H9 (cell line): ENCODE data around the gene SMCO4. TPM values are rescaled to one million over a fixed set of nuclear protein-coding genes. Genes with fewer than 3 reads are reported as not detected.
"Not testable (repeated sequence)": the region's sequence is repeated elsewhere in the genome, so short reads cannot be mapped to it uniquely, and the experiment has no call there.

Experiments
- DNase-seq: peaks from one replicate; pipeline ENCODE4 v3.0.0-alpha.2; 2017
- H2AFZ ChIP-seq: one replicate; pipeline ENCODE4 v1.6.1; 2013; ENCODE audit warnings: mild to moderate bottlenecking, low read length, control low read depth, moderate library complexity
- H2AK5ac ChIP-seq: 2 replicates; pipeline ENCODE4 v1.6.1; 2013; ENCODE audit warnings: low read length, control low read depth, mixed read lengths; ENCODE audit not compliant: insufficient read length
- H2BK120ac ChIP-seq: one replicate; pipeline ENCODE4 v1.6.1; 2013; ENCODE audit warnings: low read depth, mild to moderate bottlenecking, low read length, control low read depth, inconsistent platforms; ENCODE audit not compliant: poor library complexity, severe bottlenecking
- H2BK12ac ChIP-seq: 2 replicates; pipeline ENCODE4 v1.6.1; 2013; ENCODE audit warnings: low read length, control low read depth, mixed read lengths, low read depth; ENCODE audit not compliant: insufficient read length
- H2BK15ac ChIP-seq: 2 replicates; pipeline ENCODE4 v1.6.1; 2013; ENCODE audit warnings: low read depth, low read length, control low read depth
- H2BK20ac ChIP-seq: one replicate; pipeline ENCODE4 v1.6.1; 2013; ENCODE audit warnings: low read depth, mild to moderate bottlenecking, low read length, control low read depth, inconsistent platforms; ENCODE audit not compliant: poor library complexity, severe bottlenecking
- H2BK5ac ChIP-seq: 2 replicates; pipeline ENCODE4 v1.6.1; 2013; ENCODE audit warnings: low read length, control low read depth, mixed read lengths; ENCODE audit not compliant: insufficient read length
- H3K14ac ChIP-seq: 2 replicates; pipeline ENCODE4 v1.6.1; 2013; ENCODE audit warnings: low read length, control low read depth; ENCODE audit not compliant: insufficient read depth
- H3K18ac ChIP-seq: 2 replicates; pipeline ENCODE4 v1.6.1; 2013; ENCODE audit warnings: low read depth, mild to moderate bottlenecking, mixed read lengths, low read length, control low read depth; ENCODE audit not compliant: insufficient read length
- H3K23ac ChIP-seq: 2 replicates; pipeline ENCODE4 v1.6.1; 2013; ENCODE audit warnings: low read length, control low read depth, mixed read lengths, low read depth; ENCODE audit not compliant: insufficient read length
- H3K23me2 ChIP-seq: 2 replicates; pipeline ENCODE4 v1.6.1; 2013; ENCODE audit warnings: low read depth, mild to moderate bottlenecking, mixed read lengths, low read length, control low read depth; ENCODE audit not compliant: insufficient read length, poor library complexity, severe bottlenecking
- H3K27ac ChIP-seq: 2 replicates; pipeline ENCODE4 v1.5.1; 2013; ENCODE audit warnings: low read length, control low read depth, mixed read lengths, low read depth; ENCODE audit not compliant: insufficient read length
- H3K27me3 ChIP-seq: 2 replicates; pipeline ENCODE4 v1.6.1; 2013; ENCODE audit warnings: low read length, control low read depth, inconsistent platforms; ENCODE audit not compliant: insufficient read depth
- H3K4ac ChIP-seq: 2 replicates; pipeline ENCODE4 v1.6.1; 2013; ENCODE audit warnings: low read depth, mild to moderate bottlenecking, control low read depth, inconsistent platforms, low read length, moderate library complexity
- H3K4me1 ChIP-seq: 2 replicates; pipeline ENCODE4 v1.6.1; 2013; ENCODE audit warnings: low read length, control low read depth, inconsistent platforms; ENCODE audit not compliant: insufficient read depth
- H3K4me2 ChIP-seq: 2 replicates; pipeline ENCODE4 v1.6.1; 2013; ENCODE audit warnings: low read length, control low read depth, mixed read lengths; ENCODE audit not compliant: insufficient read length, insufficient read depth
- H3K56ac ChIP-seq: 2 replicates; pipeline ENCODE4 v1.6.1; 2013; ENCODE audit warnings: low read depth, mild to moderate bottlenecking, mixed read lengths, low read length, control low read depth; ENCODE audit not compliant: insufficient read length
- H3K79me1 ChIP-seq: 2 replicates; pipeline ENCODE4 v1.6.1; 2013; ENCODE audit warnings: low read depth, mild to moderate bottlenecking, moderate library complexity, low read length, control low read depth, inconsistent platforms; ENCODE audit not compliant: insufficient read depth, poor library complexity, severe bottlenecking
- H3K79me2 ChIP-seq: 2 replicates; pipeline ENCODE4 v1.6.1; 2013; ENCODE audit warnings: low read length, control low read depth, inconsistent platforms; ENCODE audit not compliant: insufficient read depth
- H3K9ac ChIP-seq: 2 replicates; pipeline ENCODE4 v1.6.1; 2013; ENCODE audit warnings: low read length, control low read depth, mixed read lengths; ENCODE audit not compliant: insufficient read length; ENCODE audit errors: extremely low read depth
- H3K9me3 ChIP-seq: one replicate; pipeline ENCODE4 v1.6.1; 2013; ENCODE audit warnings: low read depth, low read length, inconsistent platforms; ENCODE audit not compliant: control insufficient read depth
- H3T11ph ChIP-seq: one replicate; pipeline ENCODE4 v1.6.1; 2013; ENCODE audit warnings: mild to moderate bottlenecking, low read length, control low read depth, inconsistent platforms
- H4K20me1 ChIP-seq: one replicate; pipeline ENCODE4 v1.6.1; 2013; ENCODE audit not compliant: control insufficient read depth, insufficient read length, insufficient read depth
- H4K5ac ChIP-seq: 2 replicates; pipeline ENCODE4 v1.6.1; 2013; ENCODE audit warnings: low read depth, mild to moderate bottlenecking, mixed read lengths, low read length, control low read depth; ENCODE audit not compliant: insufficient read length
- H4K8ac ChIP-seq: replicated peaks from 2 replicates; pipeline ENCODE4 v1.6.1; 2013; ENCODE audit warnings: low read length, control low read depth, mixed read lengths, low read depth; ENCODE audit not compliant: insufficient read length
- H4K91ac ChIP-seq: 2 replicates; pipeline ENCODE4 v1.6.1; 2013; ENCODE audit warnings: low read depth, mild to moderate bottlenecking, moderate library complexity, mixed read lengths, low read length, control low read depth; ENCODE audit not compliant: insufficient read length
- H3K27ac Mint-ChIP-seq, 3 experiments: 2 replicates in 2 of 3; 3 replicates in 1 of 3; pipeline ENCODE4 v1.8.0; 2020 to 2021; ENCODE audit warnings: mixed read lengths in 3 of 3, mild to moderate bottlenecking in 1 of 3, moderate library complexity in 1 of 3
- H3K27me3 Mint-ChIP-seq: 2 replicates; pipeline ENCODE4 v1.8.0; 2021; ENCODE audit warnings: low read depth, mild to moderate bottlenecking, moderate library complexity, mixed read lengths
- H3K36me3 Mint-ChIP-seq, 3 experiments: 2 replicates in 2 of 3; 3 replicates in 1 of 3; pipeline ENCODE4 v1.8.0; 2020 to 2021; ENCODE audit warnings: low read depth in 3 of 3, mixed read lengths in 3 of 3; ENCODE audit not compliant: insufficient read depth in 1 of 3
- H3K4me1 Mint-ChIP-seq, 2 experiments: 2 replicates each; pipeline ENCODE4 v1.8.0; 2020; ENCODE audit warnings: mixed read lengths in 2 of 2
- H3K4me3 Mint-ChIP-seq, 2 experiments: 2 replicates in 1 of 2; 3 replicates in 1 of 2; pipeline ENCODE4 v1.8.0; 2020 to 2021; ENCODE audit warnings: mild to moderate bottlenecking in 2 of 2, mixed read lengths in 2 of 2, moderate library complexity in 1 of 2
- H3K9me3 Mint-ChIP-seq, 2 experiments: 2 replicates in 1 of 2; 3 replicates in 1 of 2; pipeline ENCODE4 v1.8.0; 2020; ENCODE audit warnings: mild to moderate bottlenecking in 2 of 2, mixed read lengths in 2 of 2, moderate library complexity in 1 of 2
- CTCF ChIP-seq: fragments of 200-600 bp; sonication (generic); conservative IDR thresholded peaks from 3 replicates; pipeline ENCODE4 v1.8.0; 2021; ENCODE audit warnings: antibody characterized with exemption, mild to moderate bottlenecking
- WGBS: extraction: QIAGEN DNeasy Blood & Tissue Kit; methylation state at CpG from one replicate; pipeline ENCODE4 v1.1.7; 2013; ENCODE audit warnings: missing lambda C conversion rate, low lambda C conversion rate, mixed read lengths; ENCODE audit not compliant: insufficient read length; ENCODE audit errors: extremely low coverage; 5-methylcytosine and 5-hydroxymethylcytosine counted together
- total RNA-seq: library from RNA; stranded (reverse); gene quantifications from 2 replicates; pipeline ENCODE4 v1.2.1, GENCODE V29; 2021

SMCO4 gene
- total RNA-seq, 1 experiment from 2014 or later: 35.6 TPM

DNA sequence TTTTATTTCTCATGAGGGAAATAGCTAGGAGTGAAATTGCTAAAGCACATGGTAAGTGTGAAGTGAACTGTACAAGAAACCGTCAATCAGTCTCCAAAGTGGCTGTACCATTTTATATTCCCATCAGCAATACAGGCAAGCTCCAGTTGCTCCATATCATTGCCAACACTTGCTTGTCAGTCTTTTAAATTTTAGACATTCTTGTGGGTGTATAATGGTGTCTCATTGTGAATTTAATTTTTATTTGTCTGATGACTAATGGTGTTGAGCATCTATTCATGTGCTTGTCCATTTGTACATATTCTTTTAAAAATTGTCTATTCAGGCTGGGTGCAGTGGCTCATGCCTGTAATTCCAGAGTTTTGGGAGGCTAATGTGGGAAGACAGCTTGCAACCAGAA lies 34.1 kb upstream of the SMCO4 start:
- H2BK120ac ChIP-seq: no peak overlapping the region
- H3K27me3 Mint-ChIP-seq: peaks cover 2% of the 10 kb centered on the region; the same call in 1 of the 2 replicates
- no peak overlapping the region for H2BK20ac ChIP-seq
- H3K4me1 Mint-ChIP-seq: no peaks in the 10 kb centered on the region
- no peak overlapping the region for H3K27ac Mint-ChIP-seq
- H3K27ac ChIP-seq: no peak overlapping the region
- H3K4ac ChIP-seq: no peak overlapping the region
- H2BK5ac ChIP-seq: no peak overlapping the region
- H3K9me3 ChIP-seq: no peaks in the 10 kb centered on the region
- no peak overlapping the region for H4K91ac ChIP-seq
- H3K4me3 Mint-ChIP-seq: no peak overlapping the region
- H4K8ac ChIP-seq: no peak overlapping the region
- no peaks in the 10 kb centered on the region for H3K27me3 ChIP-seq
- DNase-seq: no peak
- H2BK15ac ChIP-seq: no peak overlapping the region
- H3K9ac ChIP-seq: no peak overlapping the region
- H3K18ac ChIP-seq: no peak overlapping the region
- no peak overlapping the region for H4K5ac ChIP-seq
- no peaks in the 10 kb centered on the region for H3K4me1 ChIP-seq
- no peak for TF ChIP-seq CTCF
- no peak overlapping the region for H2AK5ac ChIP-seq
- no peak overlapping the region for H3K4me2 ChIP-seq
- no peak overlapping the region for H3K14ac ChIP-seq
- H4K20me1 ChIP-seq: no peaks in the 10 kb centered on the region
- no peak overlapping the region for H2BK12ac ChIP-seq
- H3K36me3 Mint-ChIP-seq: peaks cover 0 to 5% (median 1%) of the 10 kb centered on the region in 3 experiments; a peak in 3 of 7 replicates
- peaks cover 3 to 14% of the 10 kb centered on the region in 2 experiments; a peak in 4 of 5 replicates for H3K9me3 Mint-ChIP-seq
- no peaks in the 10 kb centered on the region for H3K23me2 ChIP-seq
- H3K56ac ChIP-seq: no peak overlapping the region
- no peak overlapping the region for H2AFZ ChIP-seq
- H3K23ac ChIP-seq: no peak overlapping the region
- H3T11ph ChIP-seq: no peak overlapping the region
- H3K79me2 ChIP-seq: no peaks in the 10 kb centered on the region
- WGBS: no CpG with 5 or more reads among the region's 1 CpG
- no peaks in the 10 kb centered on the region for H3K79me1 ChIP-seq

DNA sequence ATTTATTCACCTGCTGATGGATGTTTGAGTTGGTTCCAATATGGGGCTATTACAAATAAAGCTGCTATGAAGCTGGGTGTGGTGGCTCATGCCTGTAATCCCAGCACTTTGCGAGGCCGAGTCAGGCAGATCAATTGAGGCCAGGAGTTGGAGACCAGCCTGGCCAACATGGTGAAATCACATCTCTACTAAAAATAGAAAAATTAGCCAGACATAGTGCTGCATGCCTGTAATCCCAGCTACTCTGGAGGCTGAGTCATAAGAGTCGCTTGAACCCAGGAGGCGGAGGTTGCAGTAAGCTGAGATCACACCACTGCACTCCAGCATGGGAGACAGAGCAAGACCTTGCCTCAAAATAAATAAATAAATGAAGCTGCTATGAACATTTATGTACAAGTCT lies 33.7 kb upstream of the SMCO4 start:
- not testable (repeated sequence) for H3K27ac Mint-ChIP-seq, H3K27me3 ChIP-seq

More for the DNA sequence above, 33.7 kb upstream of the SMCO4 start:
- H3K18ac ChIP-seq, H2AK5ac ChIP-seq, H3K4me1 ChIP-seq, DNase-seq, H3K4me2 ChIP-seq, H3K4me1 Mint-ChIP-seq, H3K56ac ChIP-seq, H3K23me2 ChIP-seq, H2BK5ac ChIP-seq, H2BK20ac ChIP-seq, H4K8ac ChIP-seq, H3K23ac ChIP-seq, H3K27ac ChIP-seq, H3K79me2 ChIP-seq, H3T11ph ChIP-seq, H3K4ac ChIP-seq, H3K27me3 Mint-ChIP-seq, H4K20me1 ChIP-seq, H2BK12ac ChIP-seq, H4K5ac ChIP-seq, H3K36me3 Mint-ChIP-seq, H4K91ac ChIP-seq, H3K4me3 Mint-ChIP-seq, H3K14ac ChIP-seq, H3K79me1 ChIP-seq, H2BK15ac ChIP-seq, H2BK120ac ChIP-seq, H3K9me3 ChIP-seq, H2AFZ ChIP-seq, H3K9ac ChIP-seq: not testable (repeated sequence)
- WGBS: no CpG with 5 or more reads among the region's 4 CpGs
- H3K9me3 Mint-ChIP-seq: peaks cover 3 to 14% of the 10 kb centered on the region in 2 experiments; a peak in 4 of 5 replicates
